Testis (tissue), 2 donors: ENCODE data around the gene MOK.

Source experiments
- POLR2A ChIP-seq: fragments of 450-650 bp; IDR thresholded peaks from one replicate; pipeline ENCODE4 v1.6.1; 2017; ENCODE audit warnings: antibody characterized with exemption, mild to moderate bottlenecking, moderate library complexity
- TF ChIP-seq, protein P1 (sequence below), 3 experiments: fragments of 450-650 bp in 2 of 3; fragments of 200-600 bp in 1 of 3; sonication (generic) in 1 of 3; IDR thresholded peaks; one replicate each; pipeline ENCODE4 v1.5.1; 2016 to 2019; ENCODE audit warnings: antibody characterized with exemption in 3 of 3, mild to moderate bottlenecking in 2 of 3, moderate library complexity in 1 of 3

DNA sequence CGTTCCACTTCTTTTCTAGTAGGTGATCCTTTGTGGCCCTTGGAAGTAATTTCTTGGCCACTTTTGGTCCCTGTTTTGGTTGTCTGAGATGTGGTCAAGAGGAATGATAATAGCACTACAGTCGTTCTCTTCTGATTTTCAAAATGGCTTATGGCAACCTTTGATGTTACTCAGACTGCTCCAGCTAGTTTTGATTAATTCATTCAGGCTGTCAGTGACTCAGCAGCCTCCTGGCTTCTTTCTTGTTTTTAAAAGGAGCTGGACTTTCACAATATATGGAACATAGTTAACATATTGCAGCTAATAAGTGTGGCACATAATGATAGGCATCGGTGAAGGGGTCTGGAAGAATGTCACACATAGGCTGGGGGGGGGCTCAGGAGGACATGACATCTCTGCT is 117.9 kb downstream of the MOK start:
- TF ChIP-seq, protein P1, sequence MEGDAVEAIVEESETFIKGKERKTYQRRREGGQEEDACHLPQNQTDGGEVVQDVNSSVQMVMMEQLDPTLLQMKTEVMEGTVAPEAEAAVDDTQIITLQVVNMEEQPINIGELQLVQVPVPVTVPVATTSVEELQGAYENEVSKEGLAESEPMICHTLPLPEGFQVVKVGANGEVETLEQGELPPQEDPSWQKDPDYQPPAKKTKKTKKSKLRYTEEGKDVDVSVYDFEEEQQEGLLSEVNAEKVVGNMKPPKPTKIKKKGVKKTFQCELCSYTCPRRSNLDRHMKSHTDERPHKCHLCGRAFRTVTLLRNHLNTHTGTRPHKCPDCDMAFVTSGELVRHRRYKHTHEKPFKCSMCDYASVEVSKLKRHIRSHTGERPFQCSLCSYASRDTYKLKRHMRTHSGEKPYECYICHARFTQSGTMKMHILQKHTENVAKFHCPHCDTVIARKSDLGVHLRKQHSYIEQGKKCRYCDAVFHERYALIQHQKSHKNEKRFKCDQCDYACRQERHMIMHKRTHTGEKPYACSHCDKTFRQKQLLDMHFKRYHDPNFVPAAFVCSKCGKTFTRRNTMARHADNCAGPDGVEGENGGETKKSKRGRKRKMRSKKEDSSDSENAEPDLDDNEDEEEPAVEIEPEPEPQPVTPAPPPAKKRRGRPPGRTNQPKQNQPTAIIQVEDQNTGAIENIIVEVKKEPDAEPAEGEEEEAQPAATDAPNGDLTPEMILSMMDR (IDR thresholded peaks at IDR 0.05), result no peak
- TF ChIP-seq POLR2A, result no peak
